Amygdala (tissue), 56 donors: ENCODE data around the gene GATA3.

ENCODE experiments used
- DNase-seq, 56 donors: peaks; one replicate each; lab custom pipeline; 2025; lab: John Stamatoyannopoulos, UW

The GATA3 gene

DNA sequence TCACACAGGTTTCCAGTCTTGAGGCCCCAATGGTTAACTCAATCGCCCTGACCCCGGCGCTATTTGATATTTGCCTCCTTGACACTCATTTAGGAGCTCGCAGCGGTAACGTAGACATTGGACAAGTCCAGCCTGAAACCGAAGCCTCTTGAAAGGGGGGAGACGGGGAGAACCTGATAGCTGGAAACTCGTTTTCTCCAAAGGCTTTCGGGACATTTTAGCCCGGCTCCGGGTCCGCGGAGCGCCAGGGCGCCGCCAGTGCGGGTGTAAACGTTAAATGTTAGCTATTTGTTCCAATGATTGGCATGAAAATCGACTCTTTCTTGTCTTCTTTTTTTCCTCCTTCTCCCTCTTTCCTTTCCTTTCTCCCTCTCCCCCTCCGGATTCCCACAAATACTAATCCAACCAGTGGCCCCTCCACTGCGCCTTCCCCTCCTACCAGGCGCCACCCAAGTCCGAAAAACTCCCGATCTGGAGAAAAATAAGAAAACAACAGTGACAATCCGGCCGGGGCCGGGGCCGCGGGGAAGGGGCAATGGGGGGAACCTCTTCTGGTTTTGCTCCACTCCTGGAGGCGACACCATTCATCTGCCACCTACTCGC lies 17.2 kb upstream of the GATA3 start:
- DNase-seq, result no peak

GRCh38 chr10:8037941-8038894 lies 16.3 kb upstream of the GATA3 start:
- no peak for DNase-seq

- no peak for DNase-seq
These were observed 15.1 kb upstream of the GATA3 start for GRCh38 chr10:8039321-8039881.

GRCh38 chr10:8040651-8041050 lies 13.8 kb upstream of the GATA3 start:
- no peak for DNase-seq

DNA sequence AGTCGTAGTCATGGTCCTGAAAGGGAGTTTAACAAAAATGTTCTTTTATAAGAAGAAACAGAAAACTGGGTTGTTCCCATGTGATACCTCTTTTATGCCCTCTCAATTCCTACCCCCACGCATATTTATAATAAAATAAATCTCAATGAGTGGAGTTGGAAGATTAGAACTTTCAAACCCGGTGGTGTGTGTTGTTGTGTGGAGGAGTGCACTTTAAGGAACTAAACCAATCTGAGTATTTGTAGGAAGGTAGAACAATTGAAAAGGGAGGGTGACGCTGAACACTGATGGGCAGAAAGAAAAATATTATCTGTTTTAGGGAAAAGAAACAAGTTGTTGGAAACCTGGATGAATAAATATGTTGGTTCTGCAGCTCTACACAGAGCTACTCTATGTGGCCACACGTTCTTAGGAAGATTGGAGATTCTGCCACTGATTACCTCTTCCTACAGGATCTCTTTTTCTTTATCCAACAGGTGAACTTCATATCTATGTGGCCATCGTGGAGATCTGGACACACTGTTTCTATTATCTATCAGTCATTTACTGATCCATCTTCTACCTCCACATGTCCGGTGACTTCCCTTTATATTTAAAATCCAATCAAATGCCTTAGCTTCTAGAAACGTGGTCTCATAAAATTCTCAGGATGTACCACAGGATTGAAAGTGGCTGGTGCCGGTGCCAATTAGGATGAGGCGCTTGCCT lies 13.1 kb upstream of the GATA3 start:
- DNase-seq, result no peak

- DNase-seq, result no peak
These were observed 12.3 kb upstream of the GATA3 start for GRCh38 chr10:8041992-8042720.

- no peak for DNase-seq
These were observed 11.5 kb upstream of the GATA3 start for GRCh38 chr10:8042721-8043568.

DNA sequence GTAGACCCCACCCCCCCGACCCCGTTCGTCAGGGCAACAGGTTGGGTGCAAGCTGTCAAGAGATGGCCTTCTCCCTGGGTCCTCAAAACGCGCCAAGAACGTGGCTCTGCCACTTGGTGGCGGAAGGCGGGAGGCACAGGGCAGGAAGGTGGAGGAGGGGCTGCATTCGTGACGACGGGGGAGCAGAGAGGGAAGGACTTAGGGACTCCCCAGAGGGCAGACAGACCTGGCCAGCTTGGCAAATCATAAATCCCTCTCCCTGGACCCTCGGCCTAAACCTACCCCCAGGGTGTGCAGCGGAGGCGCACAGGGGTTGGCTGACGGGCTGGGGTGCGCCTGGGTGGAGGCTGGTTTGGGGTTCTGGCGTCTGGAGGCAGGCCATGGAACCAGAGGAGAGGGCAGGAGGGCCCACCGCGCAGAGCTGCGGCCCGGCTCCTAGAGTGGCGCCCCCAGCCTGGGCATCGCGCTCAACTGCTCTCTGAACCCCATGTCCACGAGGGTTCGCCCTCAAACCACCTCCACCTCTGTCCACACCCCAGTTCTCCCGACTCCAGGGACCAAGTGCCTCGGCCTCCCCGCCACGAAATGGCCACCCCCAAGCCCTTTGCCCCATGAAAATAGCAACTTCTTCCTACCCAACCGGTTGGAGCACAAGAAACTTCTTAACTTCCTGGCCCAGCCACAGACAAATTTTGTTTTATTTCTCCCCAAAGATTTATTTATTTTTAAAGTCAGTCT lies 10.8 kb upstream of the GATA3 start:
- no peak for DNase-seq

GRCh38 chr10:8044331-8044907 lies 10.1 kb upstream of the GATA3 start:
- DNase-seq, result no peak

DNA sequence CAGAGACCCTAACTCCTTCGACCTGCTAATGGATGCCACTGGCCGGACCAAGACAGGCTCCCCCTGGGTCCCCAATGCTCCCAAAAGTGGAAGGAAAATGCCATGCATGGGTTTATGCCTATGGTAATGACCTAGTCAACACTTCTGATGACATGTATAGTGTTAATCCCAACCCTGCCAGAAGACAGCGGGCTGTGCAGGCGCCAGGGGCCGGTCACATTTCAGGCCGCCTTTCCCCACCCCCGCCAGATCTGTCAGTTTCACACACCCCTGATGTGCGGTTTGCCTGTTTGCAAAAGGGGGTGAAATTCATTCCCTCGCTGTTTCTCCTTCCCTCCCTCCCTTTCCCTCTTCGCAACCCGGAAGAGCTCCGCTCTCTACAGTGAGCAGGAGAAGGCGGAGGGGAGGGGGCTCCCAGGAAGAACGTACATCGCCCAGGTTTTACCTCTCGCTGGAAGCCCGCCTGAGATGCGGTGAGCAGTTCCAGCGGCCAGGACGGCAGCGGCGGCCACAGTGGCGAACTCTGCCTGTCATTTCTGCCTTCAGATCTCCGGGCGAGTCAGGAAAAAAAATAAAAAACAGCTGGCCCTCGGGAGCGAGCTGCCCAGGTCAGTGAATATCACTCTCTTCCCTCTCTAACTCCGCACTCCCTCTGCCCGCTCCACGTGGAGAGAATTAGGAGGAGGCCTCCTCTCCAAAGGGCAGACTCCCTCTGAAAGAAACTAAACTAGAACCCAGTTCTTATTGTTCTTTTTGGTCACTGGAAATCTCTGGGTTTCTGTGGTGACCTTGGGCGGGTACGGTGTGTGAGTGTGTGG lies 9.4 kb upstream of the GATA3 start:
- DNase-seq, result no peak

DNA sequence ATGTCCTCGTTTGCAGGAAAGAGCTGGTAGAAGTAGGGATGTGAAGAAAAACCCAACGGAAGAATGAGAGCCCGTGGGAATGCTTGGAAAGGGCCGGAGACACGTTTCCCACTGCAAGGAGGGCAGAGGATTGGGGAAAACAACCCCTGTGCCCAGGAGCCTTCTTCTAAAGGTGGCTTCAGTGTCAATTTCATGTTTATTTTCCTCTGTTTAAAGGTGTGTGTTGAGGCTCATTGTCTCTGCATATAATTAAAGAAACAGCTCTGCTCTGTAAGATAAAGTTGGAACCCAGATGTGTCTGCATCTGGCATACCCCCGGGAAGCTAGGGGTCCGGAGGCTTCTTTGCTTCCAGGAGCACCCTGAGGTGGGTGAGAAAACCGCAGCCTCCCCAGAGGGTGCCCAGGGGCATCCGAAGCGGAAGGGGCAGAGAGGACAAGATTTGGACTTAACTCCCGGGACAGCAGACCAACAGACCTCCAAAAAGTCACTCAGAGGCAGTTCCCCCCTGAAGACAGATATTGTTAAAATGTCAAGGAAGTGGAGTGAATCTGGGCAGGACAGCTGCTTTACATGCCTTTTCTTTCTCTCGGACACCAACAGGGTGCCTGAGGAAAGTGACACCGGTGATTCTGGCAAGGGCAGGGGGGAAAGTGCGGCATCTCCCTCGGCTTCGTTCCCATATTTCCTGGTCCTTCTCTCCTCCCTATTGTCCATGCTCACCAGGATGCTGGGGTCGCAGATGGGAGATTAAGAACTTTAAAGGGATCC lies 8.6 kb upstream of the GATA3 start:
- DNase-seq, result no peak

DNA sequence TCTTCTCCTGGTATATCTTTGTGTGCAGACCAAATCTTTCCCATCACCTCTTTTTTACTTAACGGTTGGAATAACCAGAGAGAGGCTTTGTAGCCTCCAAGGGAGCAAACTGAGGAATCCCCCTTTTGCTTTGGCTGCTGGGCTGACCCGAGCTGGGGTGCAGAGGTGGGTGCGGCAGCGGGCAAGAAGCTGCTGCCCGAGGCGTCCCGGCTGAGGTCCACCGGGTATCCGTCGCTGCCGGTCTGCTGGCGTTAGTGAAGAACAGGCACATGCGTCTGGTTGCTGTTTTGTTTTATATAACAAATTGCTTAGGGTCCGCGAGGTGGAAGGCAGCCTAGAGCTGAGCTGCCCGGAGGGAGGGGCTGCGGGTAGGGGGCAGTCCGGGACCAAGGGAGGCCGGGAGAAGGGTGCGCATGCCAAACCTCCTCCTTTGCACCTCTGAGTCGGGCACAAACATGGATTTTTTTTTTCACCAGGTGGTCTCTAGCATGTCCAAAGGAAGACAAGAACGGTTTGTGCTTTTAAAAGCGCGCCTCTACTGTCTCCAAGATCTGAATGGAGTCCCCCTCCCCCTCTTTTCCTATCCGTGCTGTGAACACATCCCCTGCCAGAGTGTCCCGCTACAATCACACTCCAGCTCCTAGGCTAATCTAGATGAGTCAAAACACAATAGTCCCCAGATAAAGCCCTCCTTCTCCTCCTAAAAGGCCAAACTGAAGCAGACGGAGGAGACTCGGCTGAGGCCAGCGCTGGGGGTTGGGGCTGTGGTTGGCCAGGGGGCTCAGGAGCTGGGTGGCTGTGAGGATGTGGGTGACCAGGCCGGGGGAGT lies 6.8 kb upstream of the GATA3 start:
- DNase-seq, result no peak

DNA sequence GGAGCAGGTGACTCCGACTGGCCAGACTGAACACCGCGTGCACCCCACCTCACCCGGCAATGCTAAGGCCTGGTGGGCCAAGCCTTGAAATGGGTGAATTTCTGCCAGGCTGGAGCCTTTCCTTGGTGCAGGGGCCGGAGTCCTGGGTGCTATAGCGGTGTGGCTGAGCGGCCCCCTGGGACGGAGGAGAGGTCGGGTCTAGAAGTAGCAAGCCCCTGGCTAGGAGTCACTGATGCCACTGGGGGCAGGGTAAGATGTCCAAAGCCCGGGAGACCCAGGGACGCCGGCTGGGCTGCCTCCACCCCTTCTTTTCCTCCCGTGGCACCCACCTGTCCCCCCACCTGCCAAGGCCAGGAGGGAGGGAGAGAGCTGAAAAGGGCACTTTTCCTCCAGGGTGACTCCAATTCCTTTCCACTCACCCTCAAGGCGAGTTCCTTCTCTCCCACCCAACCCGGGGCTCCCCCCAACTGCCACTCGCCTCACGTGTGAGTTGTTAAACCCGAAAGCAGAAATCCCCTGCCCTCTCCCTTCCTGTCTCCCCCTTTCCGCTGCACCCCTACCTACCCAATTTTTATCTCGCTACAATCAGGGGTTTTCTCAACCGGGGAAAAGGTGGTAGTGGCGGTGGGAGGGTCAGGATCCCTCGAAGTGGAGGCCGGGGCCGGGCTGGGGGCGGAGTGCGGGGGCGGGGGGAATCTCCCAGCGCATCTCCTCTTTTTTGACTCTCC lies 6.0 kb upstream of the GATA3 start:
- DNase-seq, result no peak

DNA sequence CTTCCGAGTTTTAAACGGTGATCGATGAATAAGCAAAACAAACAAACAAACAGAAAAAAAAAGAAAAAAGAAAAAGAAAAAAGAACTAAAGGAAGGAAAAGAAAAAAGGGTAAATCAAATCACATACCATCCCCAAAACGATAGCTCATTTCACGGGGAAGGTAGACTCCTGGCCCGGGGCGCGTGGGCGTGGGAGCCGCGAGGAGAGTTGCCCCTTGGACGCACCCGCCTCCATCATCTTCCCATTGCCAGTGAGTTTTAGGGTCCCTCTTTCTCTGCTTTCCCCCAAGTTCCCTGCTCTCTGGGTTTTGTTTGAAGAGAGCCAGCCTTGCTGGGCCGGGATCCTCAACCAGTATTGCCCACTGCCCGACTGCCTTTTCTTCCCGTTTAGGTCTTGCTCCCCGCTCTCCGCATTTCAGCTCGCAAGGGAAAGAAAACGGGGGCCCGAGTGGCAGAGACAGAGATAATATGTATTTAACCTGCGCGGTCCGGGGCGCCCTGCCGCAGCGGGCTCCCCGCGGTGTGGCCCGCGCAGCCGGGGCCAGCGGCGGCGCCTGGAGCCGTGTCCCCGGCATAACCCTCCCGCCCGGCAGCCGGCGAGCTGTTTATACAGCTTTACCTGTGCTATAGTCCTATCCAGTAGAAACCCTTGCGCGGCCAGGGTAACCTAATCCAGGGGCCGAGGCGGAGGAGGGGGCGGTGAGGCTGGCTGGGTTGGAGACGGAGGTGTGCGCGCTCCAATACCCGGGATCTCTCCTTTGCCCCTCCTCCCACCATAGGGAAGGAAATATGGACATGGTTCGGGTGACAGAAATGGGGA lies 5.2 kb upstream of the GATA3 start:
- no peak for DNase-seq
